MM.1S (cell line): Measurements from ENCODE around the gene TM9SF4.

Experiments
- DNase-seq: peaks from one replicate; pipeline ENCODE4 v3.0.0-alpha.2; 2015
- H2AFZ ChIP-seq: fragments of 300-600 bp; sonication (generic); 2 replicates; pipeline ENCODE4 v1.6.0; 2016; ENCODE audit warnings: antibody characterized with exemption, low read length
- H3F3A ChIP-seq: fragments of 300-600 bp; sonication (generic); 2 replicates; pipeline ENCODE4 v1.6.1; 2016; ENCODE audit warnings: mild to moderate bottlenecking, antibody characterized with exemption, low read length, moderate library complexity, mixed read lengths; ENCODE audit not compliant: insufficient read depth
- H3K27ac ChIP-seq: fragments of 300-600 bp; sonication (generic); 2 replicates; pipeline ENCODE4 v1.5.1; 2016; ENCODE audit warnings: mild to moderate bottlenecking, low read length
- H3K27me3 ChIP-seq: fragments of 300-600 bp; sonication (generic); replicated peaks from 2 replicates; pipeline ENCODE4 v1.6.0; 2016; ENCODE audit warnings: low read length; ENCODE audit not compliant: insufficient read depth
- H3K36me3 ChIP-seq: fragments of 300-600 bp; sonication (generic); replicated peaks from 2 replicates; pipeline ENCODE4 v1.6.1; 2016; ENCODE audit warnings: mild to moderate bottlenecking, low read length, mixed read lengths; ENCODE audit not compliant: insufficient read depth
- H3K4me1 ChIP-seq: fragments of 300-600 bp; sonication (generic); 2 replicates; pipeline ENCODE4 v1.6.1; 2016; ENCODE audit warnings: low read length, mixed read lengths
- H3K4me2 ChIP-seq: fragments of 300-600 bp; sonication (generic); 2 replicates; pipeline ENCODE4 v1.6.0; 2016; ENCODE audit warnings: low read depth, low read length
- H3K4me3 ChIP-seq: fragments of 300-600 bp; sonication (generic); 2 replicates; pipeline ENCODE4 v1.5.1; 2016; ENCODE audit warnings: low read length, mixed read lengths
- H3K79me2 ChIP-seq: fragments of 300-600 bp; sonication (generic); 2 replicates; pipeline ENCODE4 v1.6.1; 2016; ENCODE audit warnings: mixed run types, low read length, mixed read lengths
- H3K9ac ChIP-seq: fragments of 300-600 bp; sonication (generic); 2 replicates; pipeline ENCODE4 v1.6.1; 2016; ENCODE audit warnings: low read length, mixed read lengths
- H3K9me2 ChIP-seq: fragments of 300-600 bp; sonication (generic); replicated peaks from 2 replicates; pipeline ENCODE4 v1.6.1; 2016; ENCODE audit warnings: mild to moderate bottlenecking, low read length, mixed read lengths; ENCODE audit not compliant: insufficient read depth
- H3K9me3 ChIP-seq: fragments of 300-600 bp; sonication (generic); replicated peaks from 2 replicates; pipeline ENCODE4 v1.6.1; 2016; ENCODE audit warnings: mild to moderate bottlenecking, low read length, mixed read lengths; ENCODE audit not compliant: insufficient read depth
- H4K20me1 ChIP-seq: fragments of 300-600 bp; sonication (generic); 2 replicates; pipeline ENCODE4 v1.6.1; 2016; ENCODE audit warnings: mild to moderate bottlenecking, low read length, moderate library complexity, mixed read lengths; ENCODE audit not compliant: insufficient read depth
- CTCF ChIP-seq: fragments of 300-600 bp; sonication (generic); IDR thresholded peaks from 2 replicates; pipeline ENCODE4 v1.5.1; 2016; ENCODE audit warnings: antibody characterized with exemption, low read length, mixed read lengths
- EZH2 ChIP-seq: fragments of 300-600 bp; sonication (generic); optimal IDR thresholded peaks from 2 replicates; pipeline ENCODE3; 2017; ENCODE audit warnings: low read depth, mild to moderate bottlenecking, antibody characterized with exemption, low read length, mixed read lengths
- EZH2phosphoT487 ChIP-seq: fragments of 300-600 bp; sonication (generic); IDR thresholded peaks from 2 replicates; pipeline ENCODE4 v1.6.1; 2018; ENCODE audit warnings: antibody characterized with exemption, low read length

Gene TM9SF4

GRCh38 chr20:32077190-32077589, 32.3 kb upstream of the TM9SF4 start:
- Histone ChIP-seq H3K79me2 (no peaks in the 10 kb centered on the region), H3K27ac (no peak overlapping the region), H3K9me3 (no peaks in the 10 kb centered on the region), H3K27me3 (peaks cover 51% of the 10 kb centered on the region), H3K9ac (no peak overlapping the region), H2AFZ (no peak overlapping the region), H3F3A (no peaks in the 10 kb centered on the region), H3K36me3 (no peaks in the 10 kb centered on the region), H3K4me2 (no peak overlapping the region), H3K4me3 (no peak overlapping the region), H3K9me2 (no peaks in the 10 kb centered on the region), H4K20me1 (no peaks in the 10 kb centered on the region), H3K4me1 (no peaks in the 10 kb centered on the region)
- no peak for DNase-seq
- TF ChIP-seq EZH2phosphoT487 (no peak), CTCF (no peak)

GRCh38 chr20:32078322-32078721, 31.2 kb upstream of the TM9SF4 start:
- no peak for DNase-seq
- no peaks in the 10 kb centered on the region for H3K79me2 ChIP-seq
- no peak overlapping the region for H3K4me3 ChIP-seq
- no peaks in the 10 kb centered on the region for H3K9me2 ChIP-seq
- no peak overlapping the region for H2AFZ ChIP-seq
- no peaks in the 10 kb centered on the region for H3F3A ChIP-seq
- no peaks in the 10 kb centered on the region for H3K4me1 ChIP-seq
- no peak for TF ChIP-seq EZH2phosphoT487
- TF ChIP-seq EZH2 = no peak
- TF ChIP-seq CTCF = no peak
- no peaks in the 10 kb centered on the region for H3K36me3 ChIP-seq
- H3K9me3 ChIP-seq = no peaks in the 10 kb centered on the region
- no peak overlapping the region for H3K4me2 ChIP-seq
- no peak overlapping the region for H3K9ac ChIP-seq
- no peak overlapping the region for H3K27ac ChIP-seq
- no peaks in the 10 kb centered on the region for H4K20me1 ChIP-seq
- peaks cover 54% of the 10 kb centered on the region for H3K27me3 ChIP-seq

GRCh38 chr20:32078791-32079190, 30.7 kb upstream of the TM9SF4 start:
- no peak overlapping the region for H3K4me2 ChIP-seq
- no peak overlapping the region for H2AFZ ChIP-seq
- no peak overlapping the region for H3K9ac ChIP-seq
- no peaks in the 10 kb centered on the region for H3K4me1 ChIP-seq
- H3F3A ChIP-seq = no peaks in the 10 kb centered on the region
- H3K79me2 ChIP-seq = no peaks in the 10 kb centered on the region
- no peaks in the 10 kb centered on the region for H3K9me3 ChIP-seq
- no peaks in the 10 kb centered on the region for H3K36me3 ChIP-seq
- H3K4me3 ChIP-seq = no peak overlapping the region
- peaks cover 54% of the 10 kb centered on the region for H3K27me3 ChIP-seq
- no peak for TF ChIP-seq EZH2
- no peak for TF ChIP-seq EZH2phosphoT487
- TF ChIP-seq CTCF = no peak
- H4K20me1 ChIP-seq = no peaks in the 10 kb centered on the region
- H3K9me2 ChIP-seq = no peaks in the 10 kb centered on the region
- no peak for DNase-seq
- H3K27ac ChIP-seq = no peak overlapping the region
